ENCODE data around the gene TDRD9.

DNA sequence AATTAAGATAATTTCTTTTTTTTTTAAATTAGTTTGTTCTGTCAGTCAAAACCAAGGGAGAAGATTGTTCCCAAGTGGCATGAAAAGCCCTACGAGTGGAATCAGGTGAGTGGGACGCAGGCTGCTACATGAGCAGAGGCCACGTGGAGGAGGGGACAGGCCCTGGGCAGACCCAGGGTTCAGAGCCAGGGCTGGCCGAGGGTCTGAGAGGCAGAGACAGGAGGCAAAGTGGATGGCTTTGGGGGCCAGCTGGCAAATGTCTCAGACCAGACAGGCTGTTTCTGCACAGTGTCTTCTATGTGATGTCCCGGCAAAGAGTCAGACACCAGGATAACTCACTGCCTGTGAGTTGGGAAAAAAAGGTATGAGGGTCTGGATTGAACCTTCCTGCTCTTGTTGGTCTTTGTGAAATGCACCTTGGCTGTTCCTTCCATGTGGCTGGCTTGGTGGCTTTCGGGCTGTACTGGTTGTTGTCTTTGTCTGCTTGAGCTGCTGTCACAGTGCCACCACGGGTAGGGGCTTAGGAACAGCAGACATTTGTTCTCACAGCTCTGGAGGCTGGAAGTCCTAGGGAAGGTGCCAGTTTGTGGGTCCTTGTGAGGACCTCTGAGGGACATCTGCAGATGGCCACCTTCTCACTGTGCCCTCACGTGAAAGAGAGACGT, 121.5 kb downstream of the TDRD9 start:
- TF ChIP-seq ZNF114 (CRISPR knock-in tag; IDR thresholded peaks at IDR 0.05) = no peak
- TF ChIP-seq, protein P1, sequence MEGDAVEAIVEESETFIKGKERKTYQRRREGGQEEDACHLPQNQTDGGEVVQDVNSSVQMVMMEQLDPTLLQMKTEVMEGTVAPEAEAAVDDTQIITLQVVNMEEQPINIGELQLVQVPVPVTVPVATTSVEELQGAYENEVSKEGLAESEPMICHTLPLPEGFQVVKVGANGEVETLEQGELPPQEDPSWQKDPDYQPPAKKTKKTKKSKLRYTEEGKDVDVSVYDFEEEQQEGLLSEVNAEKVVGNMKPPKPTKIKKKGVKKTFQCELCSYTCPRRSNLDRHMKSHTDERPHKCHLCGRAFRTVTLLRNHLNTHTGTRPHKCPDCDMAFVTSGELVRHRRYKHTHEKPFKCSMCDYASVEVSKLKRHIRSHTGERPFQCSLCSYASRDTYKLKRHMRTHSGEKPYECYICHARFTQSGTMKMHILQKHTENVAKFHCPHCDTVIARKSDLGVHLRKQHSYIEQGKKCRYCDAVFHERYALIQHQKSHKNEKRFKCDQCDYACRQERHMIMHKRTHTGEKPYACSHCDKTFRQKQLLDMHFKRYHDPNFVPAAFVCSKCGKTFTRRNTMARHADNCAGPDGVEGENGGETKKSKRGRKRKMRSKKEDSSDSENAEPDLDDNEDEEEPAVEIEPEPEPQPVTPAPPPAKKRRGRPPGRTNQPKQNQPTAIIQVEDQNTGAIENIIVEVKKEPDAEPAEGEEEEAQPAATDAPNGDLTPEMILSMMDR (conservative IDR thresholded peaks at IDR 0.05; ENCODE audit: low read depth in 2 of 2) = no peak
- TF ChIP-seq EZH2phosphoT487 (IDR thresholded peaks at IDR 0.05; ENCODE audit: unreplicated experiment) = no peak
- no peak for TF ChIP-seq EZH2 (IDR thresholded peaks at IDR 0.05; ENCODE audit: low read depth, unreplicated experiment)
- no peak for TF ChIP-seq POLR2AphosphoS5 (IDR thresholded peaks at IDR 0.05; ENCODE audit: low read depth)
- TF ChIP-seq CREB1 (CRISPR knock-in tag; IDR thresholded peaks at IDR 0.05; ENCODE audit: low read depth) = no peak
- TF ChIP-seq, protein P2, sequence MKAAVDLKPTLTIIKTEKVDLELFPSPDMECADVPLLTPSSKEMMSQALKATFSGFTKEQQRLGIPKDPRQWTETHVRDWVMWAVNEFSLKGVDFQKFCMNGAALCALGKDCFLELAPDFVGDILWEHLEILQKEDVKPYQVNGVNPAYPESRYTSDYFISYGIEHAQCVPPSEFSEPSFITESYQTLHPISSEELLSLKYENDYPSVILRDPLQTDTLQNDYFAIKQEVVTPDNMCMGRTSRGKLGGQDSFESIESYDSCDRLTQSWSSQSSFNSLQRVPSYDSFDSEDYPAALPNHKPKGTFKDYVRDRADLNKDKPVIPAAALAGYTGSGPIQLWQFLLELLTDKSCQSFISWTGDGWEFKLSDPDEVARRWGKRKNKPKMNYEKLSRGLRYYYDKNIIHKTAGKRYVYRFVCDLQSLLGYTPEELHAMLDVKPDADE (IDR thresholded peaks at IDR 0.05) = no peak
- TF ChIP-seq, protein P3, sequence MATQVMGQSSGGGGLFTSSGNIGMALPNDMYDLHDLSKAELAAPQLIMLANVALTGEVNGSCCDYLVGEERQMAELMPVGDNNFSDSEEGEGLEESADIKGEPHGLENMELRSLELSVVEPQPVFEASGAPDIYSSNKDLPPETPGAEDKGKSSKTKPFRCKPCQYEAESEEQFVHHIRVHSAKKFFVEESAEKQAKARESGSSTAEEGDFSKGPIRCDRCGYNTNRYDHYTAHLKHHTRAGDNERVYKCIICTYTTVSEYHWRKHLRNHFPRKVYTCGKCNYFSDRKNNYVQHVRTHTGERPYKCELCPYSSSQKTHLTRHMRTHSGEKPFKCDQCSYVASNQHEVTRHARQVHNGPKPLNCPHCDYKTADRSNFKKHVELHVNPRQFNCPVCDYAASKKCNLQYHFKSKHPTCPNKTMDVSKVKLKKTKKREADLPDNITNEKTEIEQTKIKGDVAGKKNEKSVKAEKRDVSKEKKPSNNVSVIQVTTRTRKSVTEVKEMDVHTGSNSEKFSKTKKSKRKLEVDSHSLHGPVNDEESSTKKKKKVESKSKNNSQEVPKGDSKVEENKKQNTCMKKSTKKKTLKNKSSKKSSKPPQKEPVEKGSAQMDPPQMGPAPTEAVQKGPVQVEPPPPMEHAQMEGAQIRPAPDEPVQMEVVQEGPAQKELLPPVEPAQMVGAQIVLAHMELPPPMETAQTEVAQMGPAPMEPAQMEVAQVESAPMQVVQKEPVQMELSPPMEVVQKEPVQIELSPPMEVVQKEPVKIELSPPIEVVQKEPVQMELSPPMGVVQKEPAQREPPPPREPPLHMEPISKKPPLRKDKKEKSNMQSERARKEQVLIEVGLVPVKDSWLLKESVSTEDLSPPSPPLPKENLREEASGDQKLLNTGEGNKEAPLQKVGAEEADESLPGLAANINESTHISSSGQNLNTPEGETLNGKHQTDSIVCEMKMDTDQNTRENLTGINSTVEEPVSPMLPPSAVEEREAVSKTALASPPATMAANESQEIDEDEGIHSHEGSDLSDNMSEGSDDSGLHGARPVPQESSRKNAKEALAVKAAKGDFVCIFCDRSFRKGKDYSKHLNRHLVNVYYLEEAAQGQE (IDR thresholded peaks at IDR 0.05; ENCODE audit: unreplicated experiment) = no peak
- no peak for TF ChIP-seq NANOG (IDR thresholded peaks at IDR 0.05; ENCODE audit: borderline replicate concordance)
- no peak for TF ChIP-seq JUNB (IDR thresholded peaks at IDR 0.05; ENCODE audit: unreplicated experiment)
- TF ChIP-seq ZNF331 (CRISPR knock-in tag; IDR thresholded peaks at IDR 0.05; ENCODE audit: low read depth) = no peak

All from GM23338 (cell line).